Left ventricle myocardium inferior (tissue), 1 donor: Measurements from ENCODE around the gene CRY2. TPM values are rescaled to one million over a fixed set of nuclear protein-coding genes. Genes with fewer than 3 reads are reported as not detected.
A peak's percentile ranks its signal among the peaks of the same experiment; 100 is the strongest.
"Not testable (repeated sequence)": the region's sequence is repeated elsewhere in the genome, so short reads cannot be mapped to it uniquely, and the experiment has no call there.

Experiments used
- DNase-seq: peaks from one replicate; pipeline ENCODE4 v3.0.0-alpha.2; 2020
- H3K27ac ChIP-seq: fragments of 200-600 bp; replicated peaks from 2 replicates; pipeline ENCODE4 v1.8.0; 2021
- H3K27me3 ChIP-seq: fragments of 200-600 bp; 2 replicates; pipeline ENCODE4 v1.8.0; 2021; ENCODE audit warnings: low read depth
- H3K36me3 ChIP-seq: fragments of 200-600 bp; 2 replicates; pipeline ENCODE4 v1.8.0; 2021
- H3K4me1 ChIP-seq: fragments of 200-600 bp; 2 replicates; pipeline ENCODE4 v1.8.0; 2021
- H3K4me3 ChIP-seq: fragments of 200-600 bp; 2 replicates; pipeline ENCODE4 v1.8.0; 2021; ENCODE audit warnings: mild to moderate bottlenecking, moderate library complexity
- H3K9me3 ChIP-seq: fragments of 200-600 bp; replicated peaks from 2 replicates; pipeline ENCODE4 v1.8.0; 2021
- intact Hi-C: fragments of 100-400 bp; cut with micrococcal nuclease; formaldehyde crosslinking; loops from one replicate; pipeline ENCODE4 v1.11.0; 2022
- total RNA-seq: library from RNA; stranded (reverse); fragmentation: NEBNext Ultra II Directional; extraction: Animal tissue kit (Norgen Biotek cat#: 25700); gene quantifications from one replicate; pipeline ENCODE4 v1.2.1, GENCODE V29; 2021
- TF ChIP-seq, protein P1 (sequence below): fragments of 200-600 bp; IDR thresholded peaks from 2 replicates; pipeline ENCODE4 v1.8.0; 2021; ENCODE audit warnings: antibody characterized with exemption, mild to moderate bottlenecking, borderline replicate concordance
- donor health status: DM: no; HTN: yes; CAD: no; lungs with severe emphysema.

Gene CRY2
- total RNA-seq, 1 donor from 2014 or later: 62.2 TPM

DNA sequence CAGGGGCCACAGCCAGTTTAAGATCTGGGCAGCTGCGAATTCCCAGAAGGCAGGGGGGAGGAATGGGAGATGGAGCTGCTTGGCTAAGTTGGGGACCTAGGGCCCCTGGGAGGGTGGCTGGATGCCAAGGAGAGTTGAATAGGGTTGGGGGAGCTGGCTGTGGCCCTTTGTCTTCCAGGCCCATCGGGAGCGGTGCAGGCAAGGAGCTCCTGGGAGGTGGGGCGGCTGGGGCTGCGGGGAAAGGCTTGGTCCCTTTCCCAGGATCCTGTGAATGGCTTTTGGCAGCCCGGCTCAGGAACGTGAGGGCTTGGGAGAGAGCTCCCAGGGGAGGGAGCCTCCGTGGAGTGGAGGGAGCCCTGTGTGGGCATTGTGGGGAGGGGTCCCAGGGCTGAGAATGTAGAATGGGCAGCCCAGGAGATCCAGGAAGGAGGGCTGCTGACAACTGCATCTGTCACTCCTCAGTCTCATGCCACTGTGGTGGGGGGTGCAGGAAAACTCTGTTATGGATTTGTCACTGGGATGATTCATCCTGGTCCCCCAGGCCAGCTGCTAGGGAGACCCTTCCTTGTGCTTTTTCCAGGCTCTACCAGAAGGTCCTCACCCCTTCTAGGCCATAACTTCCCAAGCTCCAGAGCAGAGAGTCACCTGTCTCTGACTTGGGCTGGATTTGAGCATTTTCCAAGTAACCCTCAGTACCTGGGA is 53.8 kb downstream of the CRY2 start:
- Histone ChIP-seq H3K4me3 (peak overlapping the region; percentile 73), H3K9me3 (no peaks in the 10 kb centered on the region), H3K4me1 (peaks cover 31% of the 10 kb centered on the region), H3K36me3 (peaks cover 6% of the 10 kb centered on the region), H3K27me3 (no peaks in the 10 kb centered on the region), H3K27ac (no peak overlapping the region)
- TF ChIP-seq, protein P1, sequence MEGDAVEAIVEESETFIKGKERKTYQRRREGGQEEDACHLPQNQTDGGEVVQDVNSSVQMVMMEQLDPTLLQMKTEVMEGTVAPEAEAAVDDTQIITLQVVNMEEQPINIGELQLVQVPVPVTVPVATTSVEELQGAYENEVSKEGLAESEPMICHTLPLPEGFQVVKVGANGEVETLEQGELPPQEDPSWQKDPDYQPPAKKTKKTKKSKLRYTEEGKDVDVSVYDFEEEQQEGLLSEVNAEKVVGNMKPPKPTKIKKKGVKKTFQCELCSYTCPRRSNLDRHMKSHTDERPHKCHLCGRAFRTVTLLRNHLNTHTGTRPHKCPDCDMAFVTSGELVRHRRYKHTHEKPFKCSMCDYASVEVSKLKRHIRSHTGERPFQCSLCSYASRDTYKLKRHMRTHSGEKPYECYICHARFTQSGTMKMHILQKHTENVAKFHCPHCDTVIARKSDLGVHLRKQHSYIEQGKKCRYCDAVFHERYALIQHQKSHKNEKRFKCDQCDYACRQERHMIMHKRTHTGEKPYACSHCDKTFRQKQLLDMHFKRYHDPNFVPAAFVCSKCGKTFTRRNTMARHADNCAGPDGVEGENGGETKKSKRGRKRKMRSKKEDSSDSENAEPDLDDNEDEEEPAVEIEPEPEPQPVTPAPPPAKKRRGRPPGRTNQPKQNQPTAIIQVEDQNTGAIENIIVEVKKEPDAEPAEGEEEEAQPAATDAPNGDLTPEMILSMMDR: no peak
- intact Hi-C loops: no loop called here
- no peak for DNase-seq

DNA sequence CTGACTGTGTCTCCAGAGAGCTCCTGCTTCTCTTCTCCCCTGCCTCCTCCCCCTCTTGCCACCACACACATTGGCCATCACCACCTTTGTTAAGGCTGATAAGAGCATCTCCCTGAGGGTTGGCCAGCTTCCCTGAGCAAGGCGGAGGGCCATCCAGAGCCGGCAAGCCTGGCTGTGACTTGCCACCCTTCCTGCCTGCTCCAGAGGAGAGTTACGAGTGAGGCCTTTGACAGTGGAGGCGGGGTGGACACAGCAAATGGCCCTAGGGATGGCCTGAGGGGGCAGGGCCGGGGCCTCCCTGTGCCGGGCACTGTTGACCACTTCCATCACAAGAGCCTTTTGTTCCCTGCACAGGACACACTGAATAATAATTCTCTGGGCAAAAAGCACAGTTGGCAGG is 54.4 kb downstream of the CRY2 start:
- DNase-seq: no peak
- H3K4me3 ChIP-seq: no peak overlapping the region
- peaks cover 6% of the 10 kb centered on the region for H3K36me3 ChIP-seq
- peaks cover 31% of the 10 kb centered on the region for H3K4me1 ChIP-seq
- TF ChIP-seq, protein P1: no peak
- H3K9me3 ChIP-seq: no peaks in the 10 kb centered on the region
- H3K27me3 ChIP-seq: no peaks in the 10 kb centered on the region
- no peak overlapping the region for H3K27ac ChIP-seq
- intact Hi-C loops: no loop called here

DNA sequence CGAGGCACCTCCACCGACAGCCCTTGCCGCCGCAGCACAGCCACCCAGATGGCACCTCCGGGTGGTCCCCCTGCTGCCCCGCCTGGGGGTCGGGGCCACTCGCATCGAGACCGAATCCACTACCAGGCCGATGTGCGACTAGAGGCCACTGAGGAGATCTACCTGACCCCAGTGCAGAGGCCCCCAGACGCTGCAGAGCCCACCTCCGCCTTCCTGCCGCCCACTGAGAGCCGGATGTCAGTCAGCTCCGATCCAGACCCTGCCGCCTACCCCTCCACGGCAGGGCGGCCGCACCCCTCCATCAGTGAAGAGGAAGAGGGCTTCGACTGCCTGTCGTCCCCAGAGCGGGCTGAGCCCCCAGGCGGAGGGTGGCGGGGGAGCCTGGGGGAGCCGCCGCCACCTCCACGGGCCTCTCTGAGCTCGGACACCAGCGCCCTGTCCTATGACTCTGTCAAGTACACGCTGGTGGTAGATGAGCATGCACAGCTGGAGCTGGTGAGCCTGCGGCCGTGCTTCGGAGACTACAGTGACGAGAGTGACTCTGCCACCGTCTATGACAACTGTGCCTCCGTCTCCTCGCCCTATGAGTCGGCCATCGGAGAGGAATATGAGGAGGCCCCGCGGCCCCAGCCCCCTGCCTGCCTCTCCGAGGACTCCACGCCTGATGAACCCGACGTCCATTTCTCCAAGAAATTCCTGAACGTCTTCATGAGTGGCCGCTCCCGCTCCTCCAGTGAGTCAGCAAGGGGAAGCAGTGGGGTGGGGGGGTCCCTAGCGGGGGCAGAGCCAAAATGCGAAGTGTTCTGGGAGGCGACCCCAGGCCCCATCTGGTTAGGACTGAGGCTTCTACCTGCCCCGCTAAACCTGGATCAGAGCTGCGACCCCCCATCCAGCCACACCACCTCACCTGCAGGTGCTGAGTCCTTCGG is 55.4 kb downstream of the CRY2 start:
- TF ChIP-seq, protein P1: no peak
- no peak overlapping the region for H3K27ac ChIP-seq
- peaks cover 6% of the 10 kb centered on the region for H3K36me3 ChIP-seq
- no peak for DNase-seq
- peaks cover 31% of the 10 kb centered on the region for H3K4me1 ChIP-seq
- no peaks in the 10 kb centered on the region for H3K9me3 ChIP-seq
- H3K4me3 ChIP-seq: no peak overlapping the region
- no peaks in the 10 kb centered on the region for H3K27me3 ChIP-seq
- intact Hi-C loops: no loop called here

DNA sequence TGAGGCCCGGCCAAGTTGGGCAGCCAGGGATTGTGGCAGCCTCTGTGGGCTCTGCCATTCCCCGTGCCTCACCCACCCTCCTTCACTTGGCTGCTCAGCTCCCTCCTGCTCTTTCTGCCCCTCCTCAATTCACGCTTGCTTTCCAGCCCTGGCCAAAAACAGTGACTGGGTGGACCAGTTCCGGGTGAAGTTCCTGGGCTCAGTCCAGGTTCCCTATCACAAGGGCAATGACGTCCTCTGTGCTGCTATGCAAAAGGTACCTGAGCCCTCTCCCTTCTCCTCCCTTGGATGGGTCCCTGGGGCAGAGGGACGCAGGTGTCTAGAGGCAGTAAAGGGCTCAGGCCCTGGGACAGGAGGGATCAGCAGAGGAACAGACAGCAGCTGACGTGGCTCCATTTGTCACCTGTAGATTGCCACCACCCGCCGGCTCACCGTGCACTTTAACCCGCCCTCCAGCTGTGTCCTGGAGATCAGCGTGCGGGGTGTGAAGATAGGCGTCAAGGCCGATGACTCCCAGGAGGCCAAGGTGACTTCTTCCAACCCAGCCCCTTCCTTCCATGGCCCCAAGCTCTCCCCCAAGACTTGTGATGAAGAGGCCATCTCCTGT is 57.1 kb downstream of the CRY2 start:
- Histone ChIP-seq H3K4me1 (peaks cover 23% of the 10 kb centered on the region), H3K36me3 (peaks cover 7% of the 10 kb centered on the region), H3K27me3 (no peaks in the 10 kb centered on the region), H3K4me3 (no peak overlapping the region), H3K27ac (no peak overlapping the region), H3K9me3 (no peaks in the 10 kb centered on the region)
- intact Hi-C loops: no loop called here
- TF ChIP-seq, protein P1: no peak
- no peak for DNase-seq

DNA sequence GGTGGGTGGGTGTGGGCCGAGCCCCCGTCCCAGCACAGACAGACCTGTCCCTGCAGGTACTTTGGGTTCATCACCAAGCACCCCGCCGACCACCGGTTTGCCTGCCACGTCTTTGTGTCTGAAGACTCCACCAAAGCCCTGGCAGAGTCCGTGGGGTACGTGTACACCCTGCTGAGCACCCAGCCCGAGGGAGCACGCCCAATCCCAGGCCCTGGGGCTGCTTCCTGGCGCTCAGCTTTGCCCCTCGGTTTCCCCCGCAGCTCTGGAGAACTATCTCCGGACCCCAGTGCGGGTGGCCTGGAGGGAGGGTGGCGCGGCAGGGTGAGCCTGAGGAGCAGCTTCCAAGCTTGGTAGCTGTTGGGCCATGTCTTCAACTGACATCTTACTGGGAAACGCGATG is 57.8 kb downstream of the CRY2 start:
- Histone ChIP-seq H3K36me3 (peaks cover 14% of the 10 kb centered on the region), H3K9me3 (no peaks in the 10 kb centered on the region), H3K4me1 (peaks cover 18% of the 10 kb centered on the region), H3K27ac (no peak overlapping the region), H3K4me3 (no peak overlapping the region), H3K27me3 (no peaks in the 10 kb centered on the region)
- DNase-seq: no peak
- TF ChIP-seq, protein P1: no peak
- intact Hi-C loops: no loop called here

DNA sequence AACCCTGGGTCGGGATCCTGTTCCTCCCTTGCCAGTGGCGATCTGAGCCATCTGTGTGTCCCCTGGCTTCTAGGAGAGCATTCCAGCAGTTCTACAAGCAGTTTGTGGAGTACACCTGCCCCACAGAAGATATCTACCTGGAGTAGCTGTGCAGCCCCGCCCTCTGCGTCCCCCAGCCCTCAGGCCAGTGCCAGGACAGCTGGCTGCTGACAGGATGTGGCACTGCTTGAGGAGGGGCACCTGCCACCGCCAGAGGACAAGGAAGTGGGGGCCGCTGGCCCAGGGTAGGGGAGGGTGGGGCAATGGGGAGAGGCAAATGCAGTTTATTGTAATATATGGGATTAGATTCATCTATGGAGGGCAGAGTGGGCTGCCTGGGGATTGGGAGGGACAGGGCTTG is 58.3 kb downstream of the CRY2 start:
- Histone ChIP-seq H3K36me3 (peaks cover 19% of the 10 kb centered on the region), H3K4me1 (peaks cover 15% of the 10 kb centered on the region)
- intact Hi-C loops, H3K27ac ChIP-seq, DNase-seq, H3K4me3 ChIP-seq, H3K9me3 ChIP-seq, H3K27me3 ChIP-seq: not testable (repeated sequence)
